NCI-H510A (cell line): Measurements from ENCODE around the gene SPSB1.
A peak's percentile ranks its signal among the peaks of the same experiment; 100 is the strongest.

ENCODE experiments used
- DNase-seq: peaks from one replicate; lab custom pipeline; 2025; lab: John Stamatoyannopoulos, UW

Gene SPSB1

GRCh38 chr1:9344426-9345200 lies 51.9 kb downstream of the SPSB1 start:
- DNase-seq: peak; percentile 95

GRCh38 chr1:9345471-9345870 lies 52.8 kb downstream of the SPSB1 start:
- no peak for DNase-seq

- DNase-seq: no peak
Observed at GRCh38 chr1:9345922-9346321, 53.2 kb downstream of the SPSB1 start.

GRCh38 chr1:9346566-9346965 lies 53.9 kb downstream of the SPSB1 start:
- DNase-seq: peak; percentile 79

GRCh38 chr1:9347095-9347850 lies 54.6 kb downstream of the SPSB1 start:
- no peak for DNase-seq

- no peak for DNase-seq
Observed at GRCh38 chr1:9349331-9349851, 56.7 kb downstream of the SPSB1 start.

GRCh38 chr1:9350013-9350908 lies 57.6 kb downstream of the SPSB1 start:
- DNase-seq: no peak

- no peak for DNase-seq
Observed at GRCh38 chr1:9350960-9351359, 58.3 kb downstream of the SPSB1 start.

- DNase-seq: no peak
Observed at GRCh38 chr1:9351654-9352271, 59.1 kb downstream of the SPSB1 start.

- DNase-seq: peak; percentile 86
Observed at GRCh38 chr1:9352377-9353134, 59.9 kb downstream of the SPSB1 start.

- no peak for DNase-seq
Observed at GRCh38 chr1:9355503-9355902, 62.8 kb downstream of the SPSB1 start.

GRCh38 chr1:9356021-9356420 lies 63.3 kb downstream of the SPSB1 start:
- DNase-seq: no peak

- no peak for DNase-seq
Observed at GRCh38 chr1:9356829-9357466, 64.3 kb downstream of the SPSB1 start.

- no peak for DNase-seq
Observed at GRCh38 chr1:9357958-9358357, 65.3 kb downstream of the SPSB1 start.

GRCh38 chr1:9360371-9361064 lies 67.8 kb downstream of the SPSB1 start:
- DNase-seq: no peak

- DNase-seq: no peak
Observed at GRCh38 chr1:9361630-9362260, 69.1 kb downstream of the SPSB1 start.

GRCh38 chr1:9362488-9362887 lies 69.8 kb downstream of the SPSB1 start:
- DNase-seq: no peak

- DNase-seq: peak; percentile 93
Observed at GRCh38 chr1:9363061-9363471, 70.4 kb downstream of the SPSB1 start.

- DNase-seq: no peak
Observed at GRCh38 chr1:9366298-9366697, 73.6 kb downstream of the SPSB1 start.
